ENCODE data around the gene BSDC1.

DNA sequence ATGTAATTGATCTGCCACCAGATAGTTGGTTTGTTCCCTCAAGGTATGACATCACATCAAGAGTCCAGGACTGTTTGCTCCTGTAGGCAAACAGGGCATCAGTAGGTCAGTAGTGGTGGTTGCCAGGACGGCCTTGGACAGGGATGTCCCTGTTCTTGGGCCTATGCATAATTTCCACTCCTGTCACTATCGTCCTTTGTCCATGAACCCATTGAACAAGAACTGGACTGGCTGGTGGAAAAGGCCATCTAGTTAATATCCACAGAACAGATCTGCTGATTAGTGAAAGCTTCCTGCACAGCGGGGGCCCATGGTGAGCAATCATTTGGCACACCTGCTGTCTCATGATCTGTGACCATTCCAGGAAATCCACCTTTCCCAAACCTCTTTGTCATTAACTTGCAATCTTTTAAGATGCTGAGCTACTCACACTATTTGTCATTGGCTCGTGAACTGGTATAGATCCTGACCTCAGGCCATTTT, 12.4 kb upstream of the BSDC1 start:
- TF ChIP-seq, protein P1, sequence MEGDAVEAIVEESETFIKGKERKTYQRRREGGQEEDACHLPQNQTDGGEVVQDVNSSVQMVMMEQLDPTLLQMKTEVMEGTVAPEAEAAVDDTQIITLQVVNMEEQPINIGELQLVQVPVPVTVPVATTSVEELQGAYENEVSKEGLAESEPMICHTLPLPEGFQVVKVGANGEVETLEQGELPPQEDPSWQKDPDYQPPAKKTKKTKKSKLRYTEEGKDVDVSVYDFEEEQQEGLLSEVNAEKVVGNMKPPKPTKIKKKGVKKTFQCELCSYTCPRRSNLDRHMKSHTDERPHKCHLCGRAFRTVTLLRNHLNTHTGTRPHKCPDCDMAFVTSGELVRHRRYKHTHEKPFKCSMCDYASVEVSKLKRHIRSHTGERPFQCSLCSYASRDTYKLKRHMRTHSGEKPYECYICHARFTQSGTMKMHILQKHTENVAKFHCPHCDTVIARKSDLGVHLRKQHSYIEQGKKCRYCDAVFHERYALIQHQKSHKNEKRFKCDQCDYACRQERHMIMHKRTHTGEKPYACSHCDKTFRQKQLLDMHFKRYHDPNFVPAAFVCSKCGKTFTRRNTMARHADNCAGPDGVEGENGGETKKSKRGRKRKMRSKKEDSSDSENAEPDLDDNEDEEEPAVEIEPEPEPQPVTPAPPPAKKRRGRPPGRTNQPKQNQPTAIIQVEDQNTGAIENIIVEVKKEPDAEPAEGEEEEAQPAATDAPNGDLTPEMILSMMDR (IDR thresholded peaks at IDR 0.05) = no peak
- TF ChIP-seq POLR2AphosphoS5 (IDR thresholded peaks at IDR 0.05) (no peak), EP300 (IDR thresholded peaks at IDR 0.05) (no peak)
